ENCODE measurements around the gene FAH. TPM values are rescaled to one million over a fixed set of nuclear protein-coding genes. Genes with fewer than 3 reads are reported as not detected.

FAH gene
- total and polyA plus RNA-seq, 9 of the 15 experiments (the other 6 are each of a cell fraction or from before 2014, with no cell fraction given), result 66.8 to 310 (median 103) TPM

DNA sequence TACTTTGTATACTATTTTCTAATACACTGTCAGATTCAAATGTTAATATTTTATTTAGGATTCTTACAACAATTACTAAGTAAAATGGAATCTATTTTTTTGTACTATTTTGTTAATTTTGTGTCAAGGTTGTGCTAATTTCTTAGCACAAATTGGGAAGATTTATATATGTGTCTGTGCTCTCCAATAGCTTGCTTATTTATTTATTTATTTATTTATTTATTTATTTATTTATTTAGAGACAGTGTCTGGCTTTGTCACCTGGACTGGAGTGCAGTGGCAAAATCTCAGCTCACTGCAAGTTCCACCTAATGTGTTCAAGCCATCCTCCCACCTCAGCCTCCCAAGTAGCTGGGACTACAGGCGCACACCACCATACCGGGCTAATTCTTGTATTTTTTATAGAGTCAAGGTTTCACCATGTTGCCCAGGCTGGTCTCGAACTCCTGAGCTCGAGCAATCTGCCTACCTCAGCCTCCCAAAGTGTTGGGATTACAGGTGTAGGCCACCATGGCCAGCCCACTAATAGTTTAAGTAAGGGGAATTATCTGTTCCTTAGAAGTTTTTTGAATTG lies 64.6 kb downstream of the FAH start:
- in situ Hi-C loops (cut with MboI) (no loop called here), intact Hi-C loops (cut with micrococcal nuclease) (no loop called here)
- no peak overlapping the region for H2AFZ ChIP-seq (ENCODE audit: low read depth, low read length)
- H3K4me2 ChIP-seq (ENCODE audit: insufficient read depth, low read length), result no peak overlapping the region
- no peak overlapping the region for H3K9ac ChIP-seq (ENCODE audit: insufficient read depth in 1 of 2, low read depth in 2 of 2, low read length in 2 of 2)
- WGBS (ENCODE audit: insufficient coverage, low coverage, missing lambda C conversion rate), result 7% methylated on average over 4 of the region's 4 CpGs
- no peak overlapping the region for H3K4me3 ChIP-seq
- no peaks in the 10 kb centered on the region for H3K9me3 ChIP-seq (replicated peaks; ENCODE audit: control insufficient read depth, insufficient read depth, low read depth, low read length)
- BruUV-seq (replicated peaks), result no TSS peak
- DNase-seq (ENCODE audit: extremely low read depth in 1 of 4, low spot score in 3 of 4), result no peak
- TF ChIP-seq ZNF717 (CRISPR knock-in tag; IDR thresholded peaks at IDR 0.05), result no peak
- no peak for TF ChIP-seq PML (IDR thresholded peaks at IDR 0.05; ENCODE audit: low read length)
- no peak for TF ChIP-seq NR2F6 (CRISPR knock-in tag; IDR thresholded peaks at IDR 0.05)
- TF ChIP-seq, protein P1, sequence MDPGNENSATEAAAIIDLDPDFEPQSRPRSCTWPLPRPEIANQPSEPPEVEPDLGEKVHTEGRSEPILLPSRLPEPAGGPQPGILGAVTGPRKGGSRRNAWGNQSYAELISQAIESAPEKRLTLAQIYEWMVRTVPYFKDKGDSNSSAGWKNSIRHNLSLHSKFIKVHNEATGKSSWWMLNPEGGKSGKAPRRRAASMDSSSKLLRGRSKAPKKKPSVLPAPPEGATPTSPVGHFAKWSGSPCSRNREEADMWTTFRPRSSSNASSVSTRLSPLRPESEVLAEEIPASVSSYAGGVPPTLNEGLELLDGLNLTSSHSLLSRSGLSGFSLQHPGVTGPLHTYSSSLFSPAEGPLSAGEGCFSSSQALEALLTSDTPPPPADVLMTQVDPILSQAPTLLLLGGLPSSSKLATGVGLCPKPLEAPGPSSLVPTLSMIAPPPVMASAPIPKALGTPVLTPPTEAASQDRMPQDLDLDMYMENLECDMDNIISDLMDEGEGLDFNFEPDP (CRISPR knock-in tag; IDR thresholded peaks at IDR 0.05), result no peak
- TF ChIP-seq WHSC1 (IDR thresholded peaks at IDR 0.05; ENCODE audit: low read length), result no peak
- TF ChIP-seq, protein P2, sequence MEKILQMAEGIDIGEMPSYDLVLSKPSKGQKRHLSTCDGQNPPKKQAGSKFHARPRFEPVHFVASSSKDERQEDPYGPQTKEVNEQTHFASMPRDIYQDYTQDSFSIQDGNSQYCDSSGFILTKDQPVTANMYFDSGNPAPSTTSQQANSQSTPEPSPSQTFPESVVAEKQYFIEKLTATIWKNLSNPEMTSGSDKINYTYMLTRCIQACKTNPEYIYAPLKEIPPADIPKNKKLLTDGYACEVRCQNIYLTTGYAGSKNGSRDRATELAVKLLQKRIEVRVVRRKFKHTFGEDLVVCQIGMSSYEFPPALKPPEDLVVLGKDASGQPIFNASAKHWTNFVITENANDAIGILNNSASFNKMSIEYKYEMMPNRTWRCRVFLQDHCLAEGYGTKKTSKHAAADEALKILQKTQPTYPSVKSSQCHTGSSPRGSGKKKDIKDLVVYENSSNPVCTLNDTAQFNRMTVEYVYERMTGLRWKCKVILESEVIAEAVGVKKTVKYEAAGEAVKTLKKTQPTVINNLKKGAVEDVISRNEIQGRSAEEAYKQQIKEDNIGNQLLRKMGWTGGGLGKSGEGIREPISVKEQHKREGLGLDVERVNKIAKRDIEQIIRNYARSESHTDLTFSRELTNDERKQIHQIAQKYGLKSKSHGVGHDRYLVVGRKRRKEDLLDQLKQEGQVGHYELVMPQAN (IDR thresholded peaks at IDR 0.05; ENCODE audit: borderline replicate concordance), result no peak
- TF ChIP-seq ZNF583 (CRISPR knock-in tag; IDR thresholded peaks at IDR 0.05), result no peak
- TF ChIP-seq IFI16 (CRISPR knock-in tag; IDR thresholded peaks at IDR 0.05), result no peak
- H3K36me3 ChIP-seq (ENCODE audit: control insufficient read depth, insufficient read depth, low read length), result no peaks in the 10 kb centered on the region
- H3K79me2 ChIP-seq (ENCODE audit: control insufficient read depth, insufficient read depth, low read length), result no peaks in the 10 kb centered on the region
- no peaks in the 10 kb centered on the region for H4K20me1 ChIP-seq (replicated peaks; ENCODE audit: control insufficient read depth, insufficient read depth, low read length)
- CTCF ChIA-PET (ENCODE audit: low intra/inter-chr PET ratio), result no interaction called here
- H3K27me3 ChIP-seq (ENCODE audit: control insufficient read depth in 2 of 2, insufficient read depth in 2 of 2, low read length in 2 of 2), result peaks cover 0 to 8% of the 10 kb centered on the region in 2 experiments; a peak in 1 of 5 replicates
- ATAC-seq, result no peak
- H3K9me1 ChIP-seq (ENCODE audit: control insufficient read depth, insufficient read depth, low read length), result no peaks in the 10 kb centered on the region
- no peaks in the 10 kb centered on the region for H3K4me1 ChIP-seq (replicated peaks in 1 of 2; ENCODE audit: control insufficient read depth in 2 of 2, insufficient read depth in 2 of 2, low read length in 2 of 2)
- FAIRE-seq, result no peak
- POLR2A ChIA-PET, result interaction anchor here (0.8 kb wide), 1 partner anchor 8 kb away, joined by 3 read pairs; no protein-coding TSS in a partner anchor
- no peak overlapping the region for H3K27ac ChIP-seq (ENCODE audit: extremely low read depth, low read depth, low read length)

All from K562 (cell line).